GM19099 (cell line): ENCODE data around the gene DCTN3.

Experiments
- POLR2A ChIP-seq: IDR thresholded peaks from 3 replicates; pipeline ENCODE4 v1.6.1; 2011; ENCODE audit warnings: low read depth; ENCODE audit not compliant: insufficient read length; ENCODE audit errors: extremely low read depth

DCTN3 gene

GRCh38 chr9:34620061-34620994 lies at the start of gene DCTN3:
DCTN3 (minus strand) TSS chr9:34620495; CDS start chr9:34620464, 31 bp downstream.
- peak; percentile 84 for TF ChIP-seq POLR2A

- TF ChIP-seq POLR2A: no peak
Observed at GRCh38 chr9:34665381-34666250, 45.3 kb upstream of the DCTN3 start.

GRCh38 chr9:34665067-34665380 lies 44.7 kb upstream of the DCTN3 start:
- no peak for TF ChIP-seq POLR2A

GRCh38 chr9:34664281-34665066 lies 44.2 kb upstream of the DCTN3 start:
- TF ChIP-seq POLR2A: peak; percentile 16

- no peak for TF ChIP-seq POLR2A
Observed at GRCh38 chr9:34663303-34663605, 43.0 kb upstream of the DCTN3 start.

GRCh38 chr9:34662526-34663302 lies 42.4 kb upstream of the DCTN3 start, which contains the start of gene CCL27:
CCL27 (minus strand) TSS chr9:34662657; CDS start chr9:34662633, 24 bp downstream.
- TF ChIP-seq POLR2A: no peak

- TF ChIP-seq POLR2A: no peak
Observed at GRCh38 chr9:34659592-34660253, 39.4 kb upstream of the DCTN3 start.

GRCh38 chr9:34658461-34658860 lies 38.2 kb upstream of the DCTN3 start:
- TF ChIP-seq POLR2A: no peak

- no peak for TF ChIP-seq POLR2A
Observed at GRCh38 chr9:34656992-34657391, 36.7 kb upstream of the DCTN3 start.

GRCh38 chr9:34655394-34655793 lies 35.1 kb upstream of the DCTN3 start:
- no peak for TF ChIP-seq POLR2A

- TF ChIP-seq POLR2A: no peak
Observed at GRCh38 chr9:34654323-34655051, 34.2 kb upstream of the DCTN3 start.

GRCh38 chr9:34653151-34654072 lies 33.1 kb upstream of the DCTN3 start:
- TF ChIP-seq POLR2A: no peak
